CD4-positive, CD25-positive, alpha-beta regulatory T cell (primary cell): ENCODE measurements around the gene TBL3. TPM values are rescaled to one million over a fixed set of nuclear protein-coding genes. Genes with fewer than 3 reads are reported as not detected.
A peak's percentile ranks its signal among the peaks of the same experiment; 100 is the strongest.

Experiments used
- ATAC-seq, 2 donors: fragments of 150-1000 bp; cut with Tn5 transposase; one replicate each; pipeline ENCODE4 v1.10.0; 2021; ENCODE audit warnings: low read depth in 2 of 2, moderate number of reproducible peaks in 2 of 2, moderate library complexity in 1 of 2
- DNase-seq, 3 donors: peaks; one replicate each; pipeline versions ENCODE4 v3.0.0 to v3.0.0-alpha.2; 2012 to 2022; ENCODE audit warnings: mixed read lengths in 1 of 3
- H3K27ac ChIP-seq: one replicate; pipeline ENCODE4 v1.7.0; 2013; ENCODE audit warnings: mild to moderate bottlenecking, low read length; ENCODE audit not compliant: insufficient read depth, poor library complexity, severe bottlenecking
- H3K27me3 ChIP-seq: one replicate; pipeline ENCODE4 v1.7.0; 2013; ENCODE audit warnings: low read length; ENCODE audit not compliant: control insufficient read depth, insufficient read depth
- H3K36me3 ChIP-seq: one replicate; pipeline ENCODE4 v1.7.0; 2013; ENCODE audit warnings: mild to moderate bottlenecking, low read length, moderate library complexity; ENCODE audit not compliant: control insufficient read depth, insufficient read depth
- H3K4me1 ChIP-seq: 2 replicates; pipeline ENCODE4 v1.7.0; 2013; ENCODE audit warnings: mild to moderate bottlenecking, low read length; ENCODE audit not compliant: insufficient read depth, control insufficient read depth, poor library complexity, severe bottlenecking
- H3K4me3 ChIP-seq: one replicate; pipeline ENCODE4 v1.7.0; 2013; ENCODE audit warnings: low read depth, mild to moderate bottlenecking, low read length, moderate library complexity
- H3K9me3 ChIP-seq, 2 experiments: 1 replicate in 1 of 2; 2 replicates in 1 of 2; pipeline ENCODE4 v1.7.0; 2013; ENCODE audit warnings: low read length in 2 of 2, mild to moderate bottlenecking in 1 of 2, moderate library complexity in 1 of 2; ENCODE audit not compliant: control insufficient read depth in 2 of 2
- H3K27ac Mint-ChIP-seq, 3 donors: one replicate each; pipeline ENCODE4 v1.8.0; 2020 to 2022; ENCODE audit warnings: mild to moderate bottlenecking in 3 of 3, mixed read lengths in 3 of 3, moderate library complexity in 2 of 3
- H3K27me3 Mint-ChIP-seq: one replicate; pipeline ENCODE4 v1.8.0; 2022; ENCODE audit warnings: mild to moderate bottlenecking, mixed read lengths
- H3K36me3 Mint-ChIP-seq: one replicate; pipeline ENCODE4 v1.8.0; 2020; ENCODE audit warnings: mixed read lengths
- H3K4me1 Mint-ChIP-seq, 4 donors: one replicate each; pipeline ENCODE4 v1.8.0; 2020 to 2022; ENCODE audit warnings: mixed read lengths in 4 of 4, mild to moderate bottlenecking in 1 of 4
- H3K4me3 Mint-ChIP-seq, 4 donors: one replicate each; pipeline ENCODE4 v1.8.0; 2020 to 2022; ENCODE audit warnings: mild to moderate bottlenecking in 4 of 4, mixed read lengths in 4 of 4, moderate library complexity in 3 of 4
- H3K9me3 Mint-ChIP-seq, 7 donors: one replicate each; pipeline ENCODE4 v1.8.0; 2020 to 2022; ENCODE audit warnings: mixed read lengths in 7 of 7, mild to moderate bottlenecking in 3 of 7, moderate library complexity in 2 of 7
- polyA plus RNA-seq, 4 donors: library from polyadenylated mRNA; unstranded; fragments of 300-500 nt; fragmentation: Illumina TruSeq; gene quantifications; one replicate each; pipeline ENCODE4 v1.2.3, GENCODE V29; 2021
- total RNA-seq: library from RNA; stranded (reverse); gene quantifications from one replicate; pipeline ENCODE4 v1.2.3, GENCODE V29; 2022

TBL3 gene
- total and polyA plus RNA-seq, 5 donors from 2014 or later = 25.3 to 60.0 (median 52.0) TPM

- Histone ChIP-seq H3K27ac (no peak overlapping the region), H3K4me1 (peaks cover 35% of the 10 kb centered on the region), H3K9me3 (no peaks in the 10 kb centered on the region), H3K36me3 (peaks cover 21% of the 10 kb centered on the region), H3K27me3 (no peaks in the 10 kb centered on the region), H3K4me3 (no peak overlapping the region)
- peak; percentile 89 to 94 for ATAC-seq
- no peaks in the 10 kb centered on the region for H3K36me3 Mint-ChIP-seq
- no peaks in the 10 kb centered on the region for H3K27me3 Mint-ChIP-seq
- peak; percentile 70 to 87 (median 82) for DNase-seq
- H3K4me1 Mint-ChIP-seq = peaks cover 0 to 40% (median 17%) of the 10 kb centered on the region in 4 donors
- H3K4me3 Mint-ChIP-seq = no peak overlapping the region
- no peak overlapping the region for H3K27ac Mint-ChIP-seq
- H3K9me3 Mint-ChIP-seq = no peaks in the 10 kb centered on the region
Measured at GRCh38 chr16:2003827-2004641, 32.2 kb downstream of the TBL3 start.

- Histone ChIP-seq H3K27me3 (no peaks in the 10 kb centered on the region), H3K27ac (no peak overlapping the region), H3K4me1 (peaks cover 39% of the 10 kb centered on the region), H3K9me3 (no peaks in the 10 kb centered on the region), H3K36me3 (peaks cover 16% of the 10 kb centered on the region), H3K4me3 (no peak overlapping the region)
- DNase-seq = no peak
- Mint-ChIP-seq H3K27ac (no peak overlapping the region), H3K4me3 (no peak overlapping the region), H3K27me3 (no peaks in the 10 kb centered on the region), H3K36me3 (no peaks in the 10 kb centered on the region), H3K9me3 (no peaks in the 10 kb centered on the region), H3K4me1 (peaks cover 0 to 42% (median 18%) of the 10 kb centered on the region in 4 donors)
- ATAC-seq = no peak
Measured at GRCh38 chr16:2004795-2005517, 33.1 kb downstream of the TBL3 start.

GRCh38 chr16:2005646-2006045, 33.8 kb downstream of the TBL3 start:
- H3K27me3 Mint-ChIP-seq = no peaks in the 10 kb centered on the region
- H3K9me3 Mint-ChIP-seq = no peaks in the 10 kb centered on the region
- H3K27ac Mint-ChIP-seq = no peak overlapping the region
- Histone ChIP-seq H3K9me3 (no peaks in the 10 kb centered on the region), H3K4me1 (peaks cover 46% of the 10 kb centered on the region), H3K27me3 (no peaks in the 10 kb centered on the region), H3K36me3 (peaks cover 16% of the 10 kb centered on the region), H3K27ac (no peak overlapping the region), H3K4me3 (no peak overlapping the region)
- peaks cover 0 to 48% (median 21%) of the 10 kb centered on the region in 4 donors for H3K4me1 Mint-ChIP-seq
- H3K4me3 Mint-ChIP-seq = peak overlapping the region in 2 of 4 donors; percentile 55 to 61
- no peak for DNase-seq
- no peak for ATAC-seq
- H3K36me3 Mint-ChIP-seq = no peaks in the 10 kb centered on the region

GRCh38 chr16:2006317-2006716, 34.5 kb downstream of the TBL3 start:
- H3K27ac ChIP-seq = no peak overlapping the region
- H3K27me3 Mint-ChIP-seq = no peaks in the 10 kb centered on the region
- DNase-seq = no peak
- H3K36me3 ChIP-seq = peaks cover 11% of the 10 kb centered on the region
- H3K4me1 ChIP-seq = peaks cover 46% of the 10 kb centered on the region
- peak overlapping the region in 1 of 3 donors; percentile 67 for H3K27ac Mint-ChIP-seq
- H3K9me3 Mint-ChIP-seq = no peaks in the 10 kb centered on the region
- H3K36me3 Mint-ChIP-seq = no peaks in the 10 kb centered on the region
- H3K27me3 ChIP-seq = no peaks in the 10 kb centered on the region
- ATAC-seq = no peak
- peak overlapping the region in 3 of 4 donors; percentile 21 to 72 (median 55) for H3K4me3 Mint-ChIP-seq
- no peaks in the 10 kb centered on the region for H3K9me3 ChIP-seq
- H3K4me3 ChIP-seq = no peak overlapping the region
- peaks cover 0 to 48% (median 21%) of the 10 kb centered on the region in 4 donors for H3K4me1 Mint-ChIP-seq

- H3K4me1 ChIP-seq = peaks cover 46% of the 10 kb centered on the region
- DNase-seq (no peak), ATAC-seq (no peak)
- peak overlapping the region; percentile 72 to 97 (median 83) for H3K4me3 Mint-ChIP-seq
- H3K9me3 ChIP-seq = no peaks in the 10 kb centered on the region
- no peaks in the 10 kb centered on the region for H3K27me3 ChIP-seq
- no peak overlapping the region for H3K27ac ChIP-seq
- H3K9me3 Mint-ChIP-seq = no peaks in the 10 kb centered on the region
- no peaks in the 10 kb centered on the region for H3K27me3 Mint-ChIP-seq
- H3K27ac Mint-ChIP-seq = peak overlapping the region in 1 of 3 donors; percentile 78
- peaks cover 2% of the 10 kb centered on the region for H3K36me3 ChIP-seq
- no peak overlapping the region for H3K4me3 ChIP-seq
- H3K4me1 Mint-ChIP-seq = peaks cover 0 to 48% (median 21%) of the 10 kb centered on the region in 4 donors
- no peaks in the 10 kb centered on the region for H3K36me3 Mint-ChIP-seq
Measured at GRCh38 chr16:2007081-2007836, 35.4 kb downstream of the TBL3 start.

- Mint-ChIP-seq H3K27me3 (no peaks in the 10 kb centered on the region), H3K36me3 (no peaks in the 10 kb centered on the region), H3K4me1 (peaks cover 0 to 48% (median 21%) of the 10 kb centered on the region in 4 donors), H3K9me3 (no peaks in the 10 kb centered on the region), H3K4me3 (peak overlapping the region; percentile 72 to 97 (median 83)), H3K27ac (peak overlapping the region in 2 of 3 donors; percentile 72 to 78)
- H3K4me1 ChIP-seq = peaks cover 46% of the 10 kb centered on the region
- H3K4me3 ChIP-seq = peak overlapping the region; percentile 71
- DNase-seq (peak in 1 of 3 donors; percentile 33), ATAC-seq (no peak)
- peak overlapping the region; percentile 89 for H3K27ac ChIP-seq
- no peaks in the 10 kb centered on the region for H3K36me3 ChIP-seq
- H3K27me3 ChIP-seq = no peaks in the 10 kb centered on the region
- H3K9me3 ChIP-seq = no peaks in the 10 kb centered on the region
Measured at GRCh38 chr16:2008009-2008526, 36.2 kb downstream of the TBL3 start.

- ATAC-seq = no peak
- H3K4me1 Mint-ChIP-seq = peaks cover 0 to 48% (median 21%) of the 10 kb centered on the region in 4 donors
Measured at GRCh38 chr16:2008631-2009163, 36.8 kb downstream of the TBL3 start.

More at GRCh38 chr16:2008631-2009163, 36.8 kb downstream of the TBL3 start:
- Histone ChIP-seq H3K4me1 (peaks cover 45% of the 10 kb centered on the region), H3K4me3 (peak overlapping the region; percentile 71), H3K27me3 (no peaks in the 10 kb centered on the region), H3K36me3 (no peaks in the 10 kb centered on the region), H3K27ac (peak overlapping the region; percentile 89), H3K9me3 (no peaks in the 10 kb centered on the region)
- H3K27ac Mint-ChIP-seq = peak overlapping the region; percentile 38 to 78 (median 72)
- H3K4me3 Mint-ChIP-seq = peak overlapping the region; percentile 72 to 97 (median 83)
- no peaks in the 10 kb centered on the region for H3K27me3 Mint-ChIP-seq
- H3K36me3 Mint-ChIP-seq = no peaks in the 10 kb centered on the region
- H3K9me3 Mint-ChIP-seq = no peaks in the 10 kb centered on the region
- DNase-seq = peak in 1 of 3 donors; percentile 37
